Bronchial epithelial cell (primary cell): ENCODE results near the gene ANK3. TPM values are rescaled to one million over a fixed set of nuclear protein-coding genes. Genes with fewer than 3 reads are reported as not detected.

Experiments
- DNase-seq: peaks from one replicate; pipeline ENCODE4 v3.0.0-alpha.2; 2010; ENCODE audit warnings: low read depth
- FAIRE-seq: peaks from 2 replicates; lab custom pipeline; 2011; peaks lifted over from hg19 to GRCh38; lab: Jason Lieb, UNC
- H3K27me3 ChIP-seq: 2 replicates; pipeline ENCODE4 v1.5.1; 2011; ENCODE audit warnings: low read length; ENCODE audit not compliant: control insufficient read depth, insufficient read depth
- H3K36me3 ChIP-seq: 2 replicates; pipeline ENCODE4 v1.5.1; 2011; ENCODE audit warnings: low read length; ENCODE audit not compliant: control insufficient read depth, insufficient read depth
- H3K4me3 ChIP-seq: 2 replicates; pipeline ENCODE4 v1.5.1; 2011; ENCODE audit warnings: mild to moderate bottlenecking, low read depth, low read length, control low read depth
- total RNA-seq: library from RNA; depleted of rRNA; stranded (reverse); fragments of >200 nt; gene quantifications from 2 replicates; pipeline ENCODE4 v1.2.1, GENCODE V29; 2014
- TF ChIP-seq, protein P1 (sequence below): IDR thresholded peaks from 2 replicates; pipeline ENCODE4 v1.5.1; 2011; ENCODE audit warnings: mild to moderate bottlenecking, moderate library complexity, low read length, control low read depth, inconsistent platforms; ENCODE audit not compliant: insufficient read depth, severe bottlenecking

ANK3 gene
- total RNA-seq, 1 donor from 2014 or later = 7.9 TPM

DNA sequence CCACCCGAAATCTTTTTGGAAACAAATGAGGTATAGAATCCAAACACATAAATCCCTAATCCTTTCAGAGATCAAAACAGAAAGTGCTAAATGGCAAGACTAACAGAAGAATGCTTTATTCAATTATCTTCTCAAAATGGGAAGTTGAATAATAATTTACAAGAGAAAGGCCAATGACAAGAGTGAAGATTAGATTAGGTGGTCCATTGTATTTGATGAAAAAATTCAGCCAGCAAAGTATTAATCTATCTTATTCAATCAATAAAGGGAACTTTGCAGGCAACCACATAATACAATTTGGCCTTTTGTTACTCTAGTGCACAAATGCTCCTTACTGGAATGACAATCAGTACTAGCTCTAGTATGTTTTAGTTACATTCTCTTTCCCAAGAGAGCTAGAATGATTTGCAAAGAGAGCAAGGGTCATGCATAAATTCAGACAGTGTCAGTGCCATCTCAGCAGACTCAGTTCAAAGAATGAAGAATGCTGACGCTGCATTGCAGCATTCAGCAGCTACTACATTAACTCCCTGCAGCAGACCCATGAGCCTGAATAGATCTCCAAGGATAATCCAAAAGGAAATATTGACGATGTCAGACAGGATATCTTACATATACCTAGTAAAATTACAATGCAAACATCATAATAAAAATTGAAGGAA lies 131.8 kb downstream of the ANK3 start:
- no peak for FAIRE-seq
- no peak for DNase-seq
- Histone ChIP-seq H3K4me3 (no peak overlapping the region), H3K27me3 (no peaks in the 10 kb centered on the region), H3K36me3 (no peaks in the 10 kb centered on the region)
- TF ChIP-seq, protein P1, sequence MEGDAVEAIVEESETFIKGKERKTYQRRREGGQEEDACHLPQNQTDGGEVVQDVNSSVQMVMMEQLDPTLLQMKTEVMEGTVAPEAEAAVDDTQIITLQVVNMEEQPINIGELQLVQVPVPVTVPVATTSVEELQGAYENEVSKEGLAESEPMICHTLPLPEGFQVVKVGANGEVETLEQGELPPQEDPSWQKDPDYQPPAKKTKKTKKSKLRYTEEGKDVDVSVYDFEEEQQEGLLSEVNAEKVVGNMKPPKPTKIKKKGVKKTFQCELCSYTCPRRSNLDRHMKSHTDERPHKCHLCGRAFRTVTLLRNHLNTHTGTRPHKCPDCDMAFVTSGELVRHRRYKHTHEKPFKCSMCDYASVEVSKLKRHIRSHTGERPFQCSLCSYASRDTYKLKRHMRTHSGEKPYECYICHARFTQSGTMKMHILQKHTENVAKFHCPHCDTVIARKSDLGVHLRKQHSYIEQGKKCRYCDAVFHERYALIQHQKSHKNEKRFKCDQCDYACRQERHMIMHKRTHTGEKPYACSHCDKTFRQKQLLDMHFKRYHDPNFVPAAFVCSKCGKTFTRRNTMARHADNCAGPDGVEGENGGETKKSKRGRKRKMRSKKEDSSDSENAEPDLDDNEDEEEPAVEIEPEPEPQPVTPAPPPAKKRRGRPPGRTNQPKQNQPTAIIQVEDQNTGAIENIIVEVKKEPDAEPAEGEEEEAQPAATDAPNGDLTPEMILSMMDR = no peak

- TF ChIP-seq, protein P1 = no peak
- no peaks in the 10 kb centered on the region for H3K36me3 ChIP-seq
- FAIRE-seq = no peak
Measured at GRCh38 chr10:60254776-60255175, 134.9 kb downstream of the ANK3 start.

GRCh38 chr10:60253484-60253883 lies 136.2 kb downstream of the ANK3 start:
- FAIRE-seq (no peak), DNase-seq (no peak)
- H3K36me3 ChIP-seq = no peaks in the 10 kb centered on the region
- no peaks in the 10 kb centered on the region for H3K27me3 ChIP-seq
- no peak overlapping the region for H3K4me3 ChIP-seq
- TF ChIP-seq, protein P1 = no peak

More at GRCh38 chr10:60254776-60255175, 134.9 kb downstream of the ANK3 start:
- Histone ChIP-seq H3K4me3 (no peak overlapping the region), H3K27me3 (no peaks in the 10 kb centered on the region)
- DNase-seq = no peak

- FAIRE-seq = no peak
- Histone ChIP-seq H3K4me3 (no peak overlapping the region), H3K36me3 (no peaks in the 10 kb centered on the region), H3K27me3 (no peaks in the 10 kb centered on the region)
- TF ChIP-seq, protein P1 = no peak
- DNase-seq = no peak
Measured at GRCh38 chr10:60252688-60253087, 137.0 kb downstream of the ANK3 start.

DNA sequence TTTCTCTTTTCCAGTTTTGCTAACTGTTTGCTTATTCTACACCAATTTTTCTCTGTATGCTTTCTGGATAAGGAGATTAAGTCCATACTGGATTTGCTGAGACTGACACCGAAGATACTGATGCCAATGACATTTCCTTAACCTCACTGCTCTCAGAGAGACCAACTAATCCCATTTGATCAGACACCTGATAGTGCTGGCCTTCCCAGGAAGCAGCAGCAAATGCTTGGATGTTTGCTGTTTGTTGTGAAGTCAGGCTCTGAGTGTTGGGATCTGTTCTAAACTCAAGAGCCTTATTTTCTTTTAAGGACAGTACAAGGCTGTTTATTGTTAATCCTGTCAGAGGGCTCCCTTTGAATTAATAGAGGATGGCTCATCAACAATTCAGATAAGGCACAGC lies 143.3 kb downstream of the ANK3 start:
- TF ChIP-seq, protein P1 = no peak
- no peak overlapping the region for H3K4me3 ChIP-seq
- H3K36me3 ChIP-seq = no peaks in the 10 kb centered on the region
- DNase-seq = no peak
- H3K27me3 ChIP-seq = no peaks in the 10 kb centered on the region
- FAIRE-seq = no peak

DNA sequence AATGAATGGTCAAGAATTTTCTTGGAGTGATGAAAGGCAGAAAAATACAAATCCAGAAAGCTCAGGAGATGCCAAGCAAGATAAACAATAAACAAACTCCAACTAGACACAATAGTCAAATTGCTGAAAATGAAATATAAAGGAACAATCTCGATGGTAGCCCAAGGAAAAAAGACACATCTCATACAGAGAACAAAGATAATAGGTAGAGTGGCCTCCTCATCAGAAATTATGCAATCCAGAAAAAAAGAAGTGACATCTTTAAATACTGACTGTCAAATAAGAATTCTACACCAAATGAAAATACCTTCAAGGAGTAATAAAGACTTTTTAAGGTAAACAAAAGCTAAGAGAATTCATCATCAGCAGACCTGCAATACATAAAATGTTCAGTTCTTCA lies 150.4 kb downstream of the ANK3 start:
- TF ChIP-seq, protein P1 = no peak
- DNase-seq (no peak), FAIRE-seq (no peak)
- H3K4me3 ChIP-seq = no peak overlapping the region
- no peaks in the 10 kb centered on the region for H3K36me3 ChIP-seq
- no peaks in the 10 kb centered on the region for H3K27me3 ChIP-seq
